ENCODE results near the gene RNASEH2A. TPM values are rescaled to one million over a fixed set of nuclear protein-coding genes. Genes with fewer than 3 reads are reported as not detected.
A peak's percentile ranks its signal among the peaks of the same experiment; 100 is the strongest.

Gene RNASEH2A
- total RNA-seq, 2 experiments from 2014 or later: 27.0 to 51.1 TPM

- H3K9me3 Mint-ChIP-seq (ENCODE audit: low read depth): no peaks in the 10 kb centered on the region
- H3K36me3 Mint-ChIP-seq (ENCODE audit: low read depth): no peaks in the 10 kb centered on the region
- H3K4me1 Mint-ChIP-seq: peaks cover 19% of the 10 kb centered on the region
- H3K4me3 Mint-ChIP-seq: no peak overlapping the region
- no peak for ATAC-seq
- no peak overlapping the region for H3K27ac Mint-ChIP-seq
- no peaks in the 10 kb centered on the region for H3K27me3 Mint-ChIP-seq
- DNase-seq: no peak
- ChIA-PET CTCF (interaction anchor here (1.0 to 12.0 kb wide), 5 partner anchors 9 to 40 kb away, joined by 3 to 285 read pairs (median 4); partner anchors contain the start of gene JUNB), POLR2A (no interaction called here)
- intact Hi-C loops (cut with DNase I, micrococcal nuclease): no loop called here
Measured at GRCh38 chr19:12772323-12772722, 34.1 kb upstream of the RNASEH2A start.

- H3K9me3 Mint-ChIP-seq (ENCODE audit: low read depth): no peaks in the 10 kb centered on the region
- intact Hi-C loops (cut with DNase I, micrococcal nuclease): no loop called here
- ChIA-PET POLR2A (no interaction called here), CTCF (interaction anchor here (0.6 to 12.0 kb wide), 6 partner anchors 9 to 959 kb away, joined by 3 to 285 read pairs (median 4); partner anchors contain the start of genes JUNB and THSD8)
- no peaks in the 10 kb centered on the region for H3K27me3 Mint-ChIP-seq
- peak overlapping the region; percentile 3 for H3K4me3 Mint-ChIP-seq
- no peak overlapping the region for H3K27ac Mint-ChIP-seq
- peak; percentile 25 for DNase-seq
- no peak for ATAC-seq
- peaks cover 24% of the 10 kb centered on the region for H3K4me1 Mint-ChIP-seq
- H3K36me3 Mint-ChIP-seq (ENCODE audit: low read depth): no peaks in the 10 kb centered on the region
Measured at GRCh38 chr19:12773571-12773970, 32.8 kb upstream of the RNASEH2A start.

- DNase-seq (peak; percentile 49), ATAC-seq (no peak)
- Mint-ChIP-seq H3K4me1 (peaks cover 33% of the 10 kb centered on the region), H3K27me3 (no peaks in the 10 kb centered on the region), H3K36me3 (ENCODE audit: low read depth) (no peaks in the 10 kb centered on the region), H3K27ac (peak within 1 kb of the TSS; percentile 51), H3K4me3 (peak within 1 kb of the TSS; percentile 73), H3K9me3 (ENCODE audit: low read depth) (no peaks in the 10 kb centered on the region)
- CTCF ChIA-PET: interaction anchor here (0.6 to 12.0 kb wide), 6 partner anchors 9 to 1659 kb away, joined by 3 to 285 read pairs (median 4); partner anchors contain the start of genes JUNB and THSD8
- POLR2A ChIA-PET: no interaction called here
- intact Hi-C loops (cut with DNase I, micrococcal nuclease): loop anchor here in 1 of 2 experiments (1.0 to 2.0 kb wide), 8 partner anchors 31 to 163 kb away; partner anchors contain the start of genes CALR, GCDH, GET3 and MAST1
Measured at GRCh38 chr19:12774588-12775555, 31.5 kb upstream of the RNASEH2A start, which contains the start of gene HOOK2. TSS of gene HOOK2 (minus strand) at chr19:12775552. CDS start at chr19:12775449, 103 bp downstream.

- peaks cover 45% of the 10 kb centered on the region for H3K4me1 Mint-ChIP-seq
- H3K36me3 Mint-ChIP-seq (ENCODE audit: low read depth): no peaks in the 10 kb centered on the region
- DNase-seq (peak; percentile 90), ATAC-seq (peak; percentile 24)
- H3K4me3 Mint-ChIP-seq: peak overlapping the region; percentile 82
- ChIA-PET CTCF (interaction anchor here (0.6 to 12.0 kb wide), 17 partner anchors 10 to 218 kb away, joined by 3 to 285 read pairs (median 4); partner anchors contain the start of gene JUNB), POLR2A (interaction anchor here (0.6 to 2.8 kb wide), 7 partner anchors 11 to 96 kb away, joined by 3 to 40 read pairs (median 6); partner anchors contain the start of genes DHPS and JUNB)
- H3K9me3 Mint-ChIP-seq (ENCODE audit: low read depth): no peaks in the 10 kb centered on the region
- peak overlapping the region; percentile 95 for H3K27ac Mint-ChIP-seq
- intact Hi-C loops (cut with DNase I, micrococcal nuclease): loop anchor here (1.0 kb wide), 1 partner anchor 19 kb away; no protein-coding TSS in a partner anchor
- no peaks in the 10 kb centered on the region for H3K27me3 Mint-ChIP-seq
Measured at GRCh38 chr19:12777217-12778016, 29.0 kb upstream of the RNASEH2A start.

GRCh38 chr19:12778017-12778904, 28.1 kb upstream of the RNASEH2A start:
- no peaks in the 10 kb centered on the region for H3K9me3 Mint-ChIP-seq (ENCODE audit: low read depth)
- POLR2A ChIA-PET: interaction anchor here (1.0 to 2.8 kb wide), 5 partner anchors 10 to 22 kb away, joined by 5 to 40 read pairs (median 9); partner anchors contain the start of gene JUNB
- intact Hi-C loops (cut with DNase I, micrococcal nuclease): no loop called here
- peak; percentile 70 for DNase-seq
- H3K4me1 Mint-ChIP-seq: peaks cover 45% of the 10 kb centered on the region
- H3K27me3 Mint-ChIP-seq: no peaks in the 10 kb centered on the region
- ATAC-seq: peak; percentile 3
- CTCF ChIA-PET: interaction anchor here (0.6 to 12.0 kb wide), 17 partner anchors 10 to 321 kb away, joined by 3 to 285 read pairs (median 4); partner anchors contain the start of genes GET3, JUNB, RNASEH2A and THSD8
- peak overlapping the region; percentile 82 for H3K4me3 Mint-ChIP-seq
- no peaks in the 10 kb centered on the region for H3K36me3 Mint-ChIP-seq (ENCODE audit: low read depth)
- H3K27ac Mint-ChIP-seq: peak overlapping the region; percentile 95

- ChIA-PET CTCF (interaction anchor here (0.6 to 12.0 kb wide), 9 partner anchors 9 to 1297 kb away, joined by 3 to 285 read pairs (median 4); partner anchors contain the start of genes GET3, JUNB, RNASEH2A and THSD8), POLR2A (interaction anchor here (1.8 to 2.8 kb wide), 3 partner anchors 10 to 17 kb away, joined by 9 to 40 read pairs (median 11); partner anchors contain the start of gene JUNB)
- ATAC-seq (no peak), DNase-seq (no peak)
- Mint-ChIP-seq H3K4me3 (peak overlapping the region; percentile 82), H3K9me3 (ENCODE audit: low read depth) (no peaks in the 10 kb centered on the region), H3K27me3 (no peaks in the 10 kb centered on the region), H3K27ac (peak overlapping the region; percentile 95), H3K4me1 (peaks cover 39% of the 10 kb centered on the region), H3K36me3 (ENCODE audit: low read depth) (no peaks in the 10 kb centered on the region)
- intact Hi-C loops (cut with DNase I, micrococcal nuclease): no loop called here
Measured at GRCh38 chr19:12778905-12779161, 27.6 kb upstream of the RNASEH2A start.

GRCh38 chr19:12779162-12779993, 27.0 kb upstream of the RNASEH2A start:
- intact Hi-C loops (cut with DNase I, micrococcal nuclease): no loop called here
- H3K9me3 Mint-ChIP-seq (ENCODE audit: low read depth): no peaks in the 10 kb centered on the region

GRCh38 chr19:12782174-12782423, 24.3 kb upstream of the RNASEH2A start:
- H3K9me3 Mint-ChIP-seq (ENCODE audit: low read depth): no peaks in the 10 kb centered on the region
- H3K27ac Mint-ChIP-seq: peak overlapping the region; percentile 98
- intact Hi-C loops (cut with DNase I, micrococcal nuclease): loop anchor here (1.0 to 10.0 kb wide), 8 partner anchors 8 to 1743 kb away; partner anchors contain the start of genes CALR (in 1 of the 2), GET3 (in 1 of the 2), JUNB (in 1 of the 2) and TECR (in 1 of the 2)
- H3K4me1 Mint-ChIP-seq: peaks cover 37% of the 10 kb centered on the region
- peak overlapping the region; percentile 74 for H3K4me3 Mint-ChIP-seq
- CTCF ChIA-PET: interaction anchor here (1.2 to 12.0 kb wide), 2 partner anchors 9 to 14 kb away, joined by 4 to 285 read pairs; partner anchors contain the start of gene JUNB
- no peaks in the 10 kb centered on the region for H3K27me3 Mint-ChIP-seq
- no peaks in the 10 kb centered on the region for H3K36me3 Mint-ChIP-seq (ENCODE audit: low read depth)
- ATAC-seq (no peak), DNase-seq (no peak)
- POLR2A ChIA-PET: interaction anchor here (2.9 kb wide), 1 partner anchor 10 kb away, joined by 53 read pairs; the partner anchor contains the start of gene JUNB

More at GRCh38 chr19:12779162-12779993, 27.0 kb upstream of the RNASEH2A start:
- peak overlapping the region; percentile 95 for H3K27ac Mint-ChIP-seq
- no peaks in the 10 kb centered on the region for H3K27me3 Mint-ChIP-seq
- peaks cover 38% of the 10 kb centered on the region for H3K4me1 Mint-ChIP-seq
- ATAC-seq (no peak), DNase-seq (peak; percentile 41)
- CTCF ChIA-PET: interaction anchor here (0.6 to 12.0 kb wide), 7 partner anchors 9 to 1297 kb away, joined by 3 to 285 read pairs (median 5); partner anchors contain the start of genes GET3, JUNB, RNASEH2A and THSD8
- H3K36me3 Mint-ChIP-seq (ENCODE audit: low read depth): no peaks in the 10 kb centered on the region
- H3K4me3 Mint-ChIP-seq: peak overlapping the region; percentile 82
- POLR2A ChIA-PET: interaction anchor here (2.4 to 2.8 kb wide), 2 partner anchors 9 to 12 kb away, joined by 9 to 40 read pairs; partner anchors contain the start of gene JUNB

Data from activated CD4-positive, alpha-beta T cell treated with anti-CD3 and anti-CD28 coated beads for 36 hours (primary cell).